Adrenal gland (tissue), 12 donors: ENCODE data around the gene TM4SF4. TPM values are rescaled to one million over a fixed set of nuclear protein-coding genes. Genes with fewer than 3 reads are reported as not detected.

Experiments used
- DNase-seq, 7 donors: peaks; one replicate each; pipeline ENCODE4 v3.0.0-alpha.2; 2019 to 2020
- H3K27ac ChIP-seq, 5 donors: fragments of 200-600 bp; sonication (generic) in 4 of 5; 1 replicate in 3 of 5; 2 replicates in 2 of 5; pipeline versions ENCODE4 v1.5.1 to v1.8.0; 2016 to 2020; ENCODE audit warnings: mild to moderate bottlenecking in 1 of 5
- H3K27me3 ChIP-seq: fragments of 200-600 bp; 2 replicates; pipeline ENCODE4 v1.8.0; 2021
- H3K36me3 ChIP-seq, 2 donors: fragments of 200-600 bp; replicated peaks in 1 of 2; 1 replicate in 1 of 2; 2 replicates in 1 of 2; pipeline versions ENCODE4 v1.5.1 to v1.8.0; 2018 to 2022
- H3K4me1 ChIP-seq, 2 donors: fragments of 200-600 bp; replicated peaks in 1 of 2; 1 replicate in 1 of 2; 2 replicates in 1 of 2; pipeline versions ENCODE4 v1.5.1 to v1.8.0; 2018 to 2021
- H3K4me3 ChIP-seq, 4 donors: fragments of 200-600 bp; sonication (generic) in 3 of 4; one replicate each; pipeline ENCODE4 v1.5.1; 2016 to 2018
- H3K9me3 ChIP-seq, 3 donors: fragments of 200-600 bp; sonication (generic) in 1 of 3; replicated peaks in 1 of 3; 1 replicate in 2 of 3; 2 replicates in 1 of 3; pipeline versions ENCODE4 v1.5.1 to v1.8.0; 2016 to 2021
- POLR2A ChIP-seq, 2 donors: fragments of 450-650 bp; IDR thresholded peaks; one replicate each; pipeline ENCODE4 v1.6.1; 2017; ENCODE audit warnings: antibody characterized with exemption in 2 of 2, mild to moderate bottlenecking in 2 of 2, moderate library complexity in 1 of 2
- WGBS, 4 donors: extraction: QIAGEN DNeasy Blood & Tissue Kit in 2 of 4; methylation state at CpG; one replicate each; pipeline versions ENCODE4 v1.1.5 to v1.1.7; 2013 to 2017; 5-methylcytosine and 5-hydroxymethylcytosine counted together
- intact Hi-C, 2 donors: fragments of 100-400 bp; cut with DNase I; formaldehyde crosslinking; loops; one replicate each; pipeline versions ENCODE4 v1.14.1 to v1.15.0; 2022 to 2023
- polyA plus RNA-seq, 3 donors: library from polyadenylated mRNA; stranded (reverse); fragments of 200-250 nt in 2 of 3; fragments of 350-450 nt in 1 of 3; fragmentation: Illumina TruSeq in 1 of 3; extraction: RNeasy Lipid Tissue Mini Kit (QIAGEN cat#74804) in 1 of 3; gene quantifications; one replicate each; pipeline ENCODE4 v1.2.3, GENCODE V29; 2013 to 2014
- total RNA-seq, 9 donors: library from RNA; depleted of rRNA in 4 of 9; stranded (reverse); fragments of >200 nt in 4 of 9; fragments of 120-200 nt in 1 of 9; fragmentation: NEBNext Ultra II Directional in 1 of 9; extraction: Animal tissue kit (Norgen Biotek cat#: 25700) in 1 of 9; gene quantifications; one replicate each; pipeline versions ENCODE4 v1.1.0 to v1.2.4, GENCODE V29; 2013 to 2023
- TF ChIP-seq, protein P1 (sequence below), 6 experiments: fragments of 450-650 bp in 4 of 6; fragments of 200-600 bp in 2 of 6; sonication (generic) in 1 of 6; IDR thresholded peaks; 1 replicate in 5 of 6; 2 replicates in 1 of 6; pipeline versions ENCODE4 v1.5.1 to v1.8.0; 2016 to 2021; ENCODE audit warnings: antibody characterized with exemption in 6 of 6, mild to moderate bottlenecking in 2 of 6, moderate library complexity in 1 of 6
- donor health status: healthy with polysubstance abuse.
- donor health status: Bipolar disorder and iron deficiency.
- donor health status: DM: yes; HTN: yes; CAD: no.
- donor health status: DM: no; HTN: no; CAD: no.
- donor health status: DM: no; HTN: no; CAD: no.
- donor health status: DM: yes; HTN: yes; CAD: no.

TM4SF4 gene
- total and polyA plus RNA-seq, 12 donors, result 0.08 to 2.2 (median 0.96) TPM; not detected in 3

DNA sequence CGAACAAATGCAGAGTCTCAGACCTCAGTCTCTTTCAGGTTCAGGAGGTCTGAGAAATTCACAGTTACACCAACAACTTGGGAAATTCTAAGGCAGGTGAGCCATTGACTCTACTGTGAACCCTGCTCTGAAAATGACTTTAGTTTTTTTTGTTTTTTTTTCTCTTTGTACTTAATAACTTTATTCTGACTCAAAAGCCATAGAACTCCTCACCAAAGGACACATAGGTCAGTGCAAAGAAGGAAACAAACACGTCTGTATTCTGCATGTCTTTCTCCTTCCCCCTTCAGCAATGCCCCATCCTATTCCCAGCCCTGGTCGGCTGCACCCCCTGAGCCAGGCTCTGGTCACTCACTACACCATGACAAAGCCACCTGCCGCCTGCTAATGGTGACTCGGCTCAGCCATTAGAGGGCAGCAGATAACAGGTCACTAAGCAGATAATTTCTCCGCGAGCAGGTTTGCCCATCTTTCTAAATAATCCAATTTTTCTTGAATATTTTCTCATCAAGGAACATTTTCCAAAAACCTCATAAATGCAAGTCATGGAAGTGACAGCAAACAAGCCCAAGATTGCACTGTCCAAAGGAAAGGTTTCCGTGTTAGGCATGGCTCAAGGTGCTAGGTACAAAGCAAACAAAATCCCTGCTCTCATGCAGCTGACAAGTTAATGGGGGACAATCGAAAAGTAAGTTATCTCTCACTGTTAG, 37.7 kb downstream of the TM4SF4 start:
- intact Hi-C loops, result loop anchor here (2.0 to 10.0 kb wide), 3 partner anchors 205 to 263 kb away; no protein-coding TSS in a partner anchor

GRCh38 chr3:149514471-149514870, 40.0 kb downstream of the TM4SF4 start:
- intact Hi-C loops, result loop anchor here (5.0 to 10.0 kb wide), 2 partner anchors 203 to 260 kb away; no protein-coding TSS in a partner anchor
- Histone ChIP-seq H3K27ac (no peak overlapping the region), H3K9me3 (no peaks in the 10 kb centered on the region), H3K27me3 (no peaks in the 10 kb centered on the region), H3K36me3 (no peaks in the 10 kb centered on the region), H3K4me1 (no peaks in the 10 kb centered on the region), H3K4me3 (no peak overlapping the region)
- TF ChIP-seq, protein P1, sequence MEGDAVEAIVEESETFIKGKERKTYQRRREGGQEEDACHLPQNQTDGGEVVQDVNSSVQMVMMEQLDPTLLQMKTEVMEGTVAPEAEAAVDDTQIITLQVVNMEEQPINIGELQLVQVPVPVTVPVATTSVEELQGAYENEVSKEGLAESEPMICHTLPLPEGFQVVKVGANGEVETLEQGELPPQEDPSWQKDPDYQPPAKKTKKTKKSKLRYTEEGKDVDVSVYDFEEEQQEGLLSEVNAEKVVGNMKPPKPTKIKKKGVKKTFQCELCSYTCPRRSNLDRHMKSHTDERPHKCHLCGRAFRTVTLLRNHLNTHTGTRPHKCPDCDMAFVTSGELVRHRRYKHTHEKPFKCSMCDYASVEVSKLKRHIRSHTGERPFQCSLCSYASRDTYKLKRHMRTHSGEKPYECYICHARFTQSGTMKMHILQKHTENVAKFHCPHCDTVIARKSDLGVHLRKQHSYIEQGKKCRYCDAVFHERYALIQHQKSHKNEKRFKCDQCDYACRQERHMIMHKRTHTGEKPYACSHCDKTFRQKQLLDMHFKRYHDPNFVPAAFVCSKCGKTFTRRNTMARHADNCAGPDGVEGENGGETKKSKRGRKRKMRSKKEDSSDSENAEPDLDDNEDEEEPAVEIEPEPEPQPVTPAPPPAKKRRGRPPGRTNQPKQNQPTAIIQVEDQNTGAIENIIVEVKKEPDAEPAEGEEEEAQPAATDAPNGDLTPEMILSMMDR (IDR thresholded peaks at IDR 0.05), result no peak
- no peak for TF ChIP-seq POLR2A (IDR thresholded peaks at IDR 0.05)
- no peak for DNase-seq
- 83 to 96% (median 85%) methylated on average over 2 of the region's 2 CpGs for WGBS, 4 donors

More for the DNA sequence above, 37.7 kb downstream of the TM4SF4 start:
- no peak overlapping the region for H3K27ac ChIP-seq
- 12 to 15% (median 14%) methylated on average over 9 of the region's 9 CpGs for WGBS, 4 donors
- no peaks in the 10 kb centered on the region for H3K27me3 ChIP-seq
- no peak overlapping the region for H3K4me3 ChIP-seq
- no peak for TF ChIP-seq POLR2A (IDR thresholded peaks at IDR 0.05)
- TF ChIP-seq, protein P1 (IDR thresholded peaks at IDR 0.05), result peak; percentile 67 to 88 (median 80)
- H3K4me1 ChIP-seq, result no peaks in the 10 kb centered on the region
- no peaks in the 10 kb centered on the region for H3K36me3 ChIP-seq
- no peaks in the 10 kb centered on the region for H3K9me3 ChIP-seq
- peak; percentile 57 to 86 (median 74) for DNase-seq

DNA sequence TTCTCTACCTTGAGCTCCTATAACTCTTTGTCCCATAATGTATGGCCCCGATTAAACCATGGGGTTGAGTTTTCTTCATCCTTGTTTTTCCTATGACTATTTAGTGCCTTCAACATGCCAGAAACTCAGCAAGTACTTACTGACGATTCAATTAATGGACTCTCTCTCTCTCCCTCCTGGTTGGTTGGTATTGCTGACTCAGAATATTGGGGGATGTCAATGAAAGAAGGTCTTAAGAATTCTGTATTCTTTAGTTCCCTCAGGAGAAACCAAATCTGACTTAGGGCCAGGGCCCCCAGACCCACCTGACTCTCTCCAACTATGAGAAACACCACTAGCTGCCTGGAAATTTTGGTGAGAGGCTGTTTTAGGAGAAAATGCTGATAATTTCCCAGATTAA, 40.8 kb downstream of the TM4SF4 start:
- Histone ChIP-seq H3K27ac (no peak overlapping the region), H3K36me3 (no peaks in the 10 kb centered on the region)

GRCh38 chr3:149516920-149517319, 42.4 kb downstream of the TM4SF4 start:
- Histone ChIP-seq H3K27me3 (no peaks in the 10 kb centered on the region), H3K9me3 (no peaks in the 10 kb centered on the region), H3K4me3 (no peak overlapping the region), H3K36me3 (no peaks in the 10 kb centered on the region), H3K4me1 (no peaks in the 10 kb centered on the region), H3K27ac (no peak overlapping the region)
- WGBS, 4 donors, result 33 to 47% (median 40%) methylated on average over 1 of the region's 1 CpG
- DNase-seq, result no peak
- intact Hi-C loops, result loop anchor here in 1 of 2 donors (10.0 kb wide), 1 partner anchor 258 kb away; no protein-coding TSS in a partner anchor
- no peak for TF ChIP-seq POLR2A (IDR thresholded peaks at IDR 0.05)
- TF ChIP-seq, protein P1 (IDR thresholded peaks at IDR 0.05), result no peak

More for the DNA sequence above, 40.8 kb downstream of the TM4SF4 start:
- TF ChIP-seq POLR2A (IDR thresholded peaks at IDR 0.05), result no peak
- TF ChIP-seq, protein P1 (IDR thresholded peaks at IDR 0.05), result no peak
- Histone ChIP-seq H3K9me3 (no peaks in the 10 kb centered on the region), H3K4me1 (no peaks in the 10 kb centered on the region), H3K4me3 (no peak overlapping the region), H3K27me3 (no peaks in the 10 kb centered on the region)
- intact Hi-C loops, result loop anchor here in 1 of 2 donors (10.0 kb wide), 1 partner anchor 260 kb away; no protein-coding TSS in a partner anchor
- 79 to 89% (median 83%) methylated on average over 2 of the region's 2 CpGs for WGBS, 4 donors
- DNase-seq, result no peak
